ENCODE measurements around the gene ADARB2. TPM values are rescaled to one million over a fixed set of nuclear protein-coding genes. Genes with fewer than 3 reads are reported as not detected.

ADARB2 gene
- total RNA-seq, 1 donor from 2014 or later = 0.37 TPM

DNA sequence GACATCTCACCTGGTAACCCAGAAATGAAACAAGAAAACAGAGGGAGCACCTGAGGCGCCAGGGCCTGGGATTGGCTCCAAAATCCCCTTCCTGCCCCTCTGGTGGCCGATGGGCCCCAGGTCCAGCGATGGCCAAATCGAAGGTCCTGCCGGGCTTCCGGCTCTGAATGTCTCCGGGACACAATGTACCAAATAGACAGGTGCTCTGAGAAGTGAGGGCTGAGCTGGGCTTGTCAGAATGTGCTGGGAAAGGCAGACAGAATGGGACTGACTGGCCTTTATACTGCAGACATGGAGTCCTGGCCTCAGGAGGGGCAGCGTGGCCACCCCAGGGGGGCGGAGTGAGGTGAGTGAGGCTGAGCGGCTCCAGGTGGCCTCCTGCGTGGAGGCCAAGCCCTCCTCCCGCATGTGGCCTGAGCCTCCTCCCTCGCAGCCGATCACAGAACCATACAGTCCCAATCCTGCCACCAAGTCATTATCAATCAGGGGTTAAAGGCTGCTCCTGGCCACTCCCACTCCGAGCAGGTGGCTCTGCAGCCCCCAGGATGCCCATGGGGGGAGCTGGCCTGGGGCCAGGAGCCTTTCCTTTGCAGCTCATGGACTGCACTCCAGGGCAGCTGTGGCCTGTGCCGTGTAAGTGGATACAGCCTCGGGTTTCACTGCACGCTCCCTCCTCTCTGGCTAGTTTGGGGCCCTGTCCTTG lies 185.5 kb downstream of the ADARB2 start:
- intact Hi-C loops (cut with micrococcal nuclease) = no loop called here

DNA sequence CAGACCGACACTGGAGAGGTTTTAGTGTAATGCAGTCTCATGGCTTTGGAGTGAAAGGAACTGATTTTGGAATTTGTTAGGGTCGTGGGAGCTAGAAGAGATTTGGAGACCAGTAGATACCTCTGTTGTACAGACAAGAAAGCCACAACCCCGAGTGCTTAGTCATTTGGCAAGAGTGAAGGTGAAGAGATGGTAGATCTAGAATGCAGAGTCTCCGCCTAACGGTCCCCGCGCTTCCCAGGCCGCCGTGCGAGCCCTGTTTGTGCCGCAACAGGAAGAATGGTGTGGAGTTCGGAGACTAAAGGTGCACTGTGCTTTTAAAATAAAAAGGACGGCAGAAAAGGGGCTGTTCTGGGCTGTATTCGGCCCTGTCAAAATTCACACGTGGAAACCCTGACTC lies 186.7 kb downstream of the ADARB2 start:
- intact Hi-C loops (cut with micrococcal nuclease) = no loop called here

DNA sequence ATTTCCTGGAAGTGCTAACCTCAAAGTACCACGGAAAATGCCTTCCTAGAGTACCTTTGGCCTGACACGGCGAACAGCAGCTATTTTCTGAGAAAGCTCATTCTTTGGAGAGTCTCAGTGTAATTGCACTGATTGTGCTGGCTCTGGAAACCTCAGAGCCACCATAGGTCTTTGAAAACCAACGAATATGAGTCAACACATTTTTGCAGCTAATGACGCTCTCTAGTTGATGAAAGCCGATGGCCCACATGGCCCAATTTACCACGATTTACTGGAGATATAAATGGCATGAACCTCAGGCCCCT lies 187.1 kb downstream of the ADARB2 start:
- intact Hi-C loops (cut with micrococcal nuclease) = no loop called here

DNA sequence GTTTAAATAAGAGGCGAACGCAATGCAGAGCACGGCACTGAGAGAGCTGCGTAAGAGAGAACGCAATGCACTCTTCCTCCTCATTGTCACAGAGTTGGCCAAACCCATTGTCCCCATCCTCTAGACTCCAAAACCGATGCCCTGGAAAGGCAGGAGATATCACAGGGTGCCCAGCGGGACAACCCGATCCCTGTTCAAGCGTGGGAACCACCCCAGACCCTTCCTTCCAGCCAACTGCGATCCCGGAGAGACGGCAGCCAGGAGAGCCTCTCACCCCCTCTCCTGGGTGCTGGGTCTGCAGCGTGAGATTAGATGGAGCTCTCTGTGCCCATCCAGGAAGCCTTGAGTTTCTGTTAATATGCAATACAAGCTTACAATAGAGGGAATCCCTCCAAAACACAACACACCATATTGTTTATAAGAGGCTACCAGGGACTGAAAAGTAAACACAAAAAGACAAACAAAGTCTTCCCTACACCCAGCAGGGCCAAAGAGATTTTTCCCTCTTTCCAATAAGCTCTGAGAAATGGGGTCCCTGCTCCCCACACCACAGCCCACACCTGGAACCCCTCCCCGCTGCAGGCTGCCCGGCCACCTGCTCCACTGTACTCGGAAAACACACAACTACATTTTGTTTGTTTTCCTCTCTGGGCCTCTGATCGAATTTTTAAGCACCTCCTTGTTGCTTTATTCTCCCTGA lies 187.6 kb downstream of the ADARB2 start:
- intact Hi-C loops (cut with micrococcal nuclease) = no loop called here

DNA sequence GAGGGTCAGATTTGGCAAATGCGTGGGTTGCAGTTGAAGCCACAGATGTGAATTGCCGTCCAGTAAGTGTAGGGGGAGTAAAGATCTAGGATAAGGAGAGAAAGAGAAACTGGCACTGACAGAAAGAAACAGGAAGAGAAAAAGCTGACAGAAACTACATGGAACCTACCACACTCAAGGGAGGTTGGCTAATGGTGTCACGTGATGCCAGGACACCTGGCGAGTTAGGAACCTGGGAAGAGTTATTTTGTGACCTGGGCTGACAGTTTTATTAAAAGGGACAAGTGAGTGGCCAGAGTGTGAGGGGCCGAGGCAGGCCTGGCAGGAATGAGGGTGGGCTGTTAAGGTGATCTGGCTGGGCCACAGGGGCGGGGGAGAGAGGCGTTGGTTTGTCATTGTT lies 188.7 kb downstream of the ADARB2 start:
- intact Hi-C loops (cut with micrococcal nuclease) = no loop called here

DNA sequence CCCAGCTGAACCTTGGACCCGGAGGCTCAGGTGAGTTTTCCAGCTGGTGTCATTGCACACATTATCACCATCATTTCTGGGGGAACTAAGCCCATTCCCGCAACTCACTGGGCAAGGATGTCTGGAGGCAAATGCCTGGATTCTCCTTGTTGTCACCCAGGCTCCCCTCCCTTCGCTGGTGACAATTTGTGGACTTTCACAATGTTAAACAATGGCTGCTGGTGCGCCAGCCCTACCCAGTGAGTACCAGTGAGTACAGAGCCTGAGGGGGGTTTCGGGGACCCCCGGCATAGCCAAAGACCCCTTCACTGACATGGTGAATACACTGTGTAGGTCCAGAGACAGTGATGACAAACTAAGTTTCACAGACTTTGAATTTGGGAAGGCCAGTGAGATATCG lies 189.2 kb downstream of the ADARB2 start:
- intact Hi-C loops (cut with micrococcal nuclease) = no loop called here

DNA sequence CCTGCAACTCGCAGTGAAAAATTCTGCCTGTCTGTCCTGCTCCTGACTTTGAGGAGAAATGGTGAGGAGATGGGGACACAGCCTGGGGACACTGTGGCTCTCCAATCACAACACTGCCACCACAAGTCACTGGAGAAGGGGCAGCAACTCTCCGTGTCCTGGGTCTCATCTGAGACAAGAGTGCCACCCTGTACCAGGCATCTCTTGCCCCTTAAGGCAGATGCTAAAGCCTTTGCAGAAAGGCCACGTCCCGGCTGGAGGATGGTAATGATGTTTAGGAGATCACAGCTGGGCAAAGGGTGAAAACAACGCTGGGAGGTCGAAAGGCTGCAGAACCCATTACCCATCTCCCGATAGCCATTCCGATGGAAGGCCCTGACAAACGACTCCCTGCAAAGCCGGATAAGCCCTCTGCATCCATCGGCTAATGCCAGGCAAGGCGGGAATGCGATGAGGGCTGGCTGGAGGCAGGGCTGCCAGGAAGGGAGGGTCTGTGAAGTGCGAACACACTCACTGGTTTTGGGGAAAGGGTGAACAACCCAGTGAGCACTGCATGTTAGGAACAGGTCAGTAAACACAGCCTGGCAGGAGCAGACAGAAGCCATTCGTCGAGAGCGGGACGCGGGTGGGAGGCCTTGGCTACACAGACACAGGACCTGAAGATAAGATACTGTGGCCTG lies 190.8 kb downstream of the ADARB2 start:
- intact Hi-C loops (cut with micrococcal nuclease) = no loop called here

DNA sequence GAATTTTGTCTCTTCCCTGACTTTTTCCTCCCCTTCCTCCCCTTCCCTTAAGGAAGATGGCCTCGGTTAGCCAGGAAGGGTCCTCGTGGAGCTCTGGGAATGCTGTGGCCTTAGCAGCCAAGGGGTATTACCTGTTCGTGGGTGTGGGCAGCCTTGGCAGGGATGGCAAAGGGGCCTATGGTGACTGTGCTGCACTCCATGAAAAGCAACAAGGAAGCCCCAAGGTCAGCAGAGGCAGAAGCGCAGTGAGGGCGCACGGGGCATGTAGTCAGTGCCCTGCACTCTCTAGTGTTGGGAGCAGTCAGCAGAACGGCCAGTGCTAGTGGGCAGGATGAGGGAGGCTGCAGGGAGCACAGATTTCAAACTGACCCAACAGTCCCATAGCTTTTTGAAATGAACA lies 191.8 kb downstream of the ADARB2 start:
- intact Hi-C loops (cut with micrococcal nuclease) = no loop called here

DNA sequence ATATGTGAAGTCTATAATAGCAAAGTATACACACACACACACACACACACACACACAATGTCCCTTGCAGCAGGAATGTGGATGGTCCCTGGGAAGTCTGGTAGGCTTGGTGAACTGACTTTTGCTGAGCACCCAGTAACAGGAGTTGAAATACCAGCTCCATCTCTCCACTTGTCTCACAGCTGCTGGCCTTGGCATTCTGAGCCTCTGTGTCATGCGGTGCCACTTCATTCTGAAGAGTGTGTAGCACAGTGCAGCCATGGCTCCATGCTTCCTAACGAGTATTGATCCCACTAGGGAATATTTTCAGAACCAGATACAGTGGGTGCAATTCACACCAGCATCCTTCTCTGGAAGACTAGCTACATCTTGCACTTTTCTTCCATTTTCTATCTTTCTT lies 192.4 kb downstream of the ADARB2 start:
- intact Hi-C loops (cut with micrococcal nuclease) = no loop called here

DNA sequence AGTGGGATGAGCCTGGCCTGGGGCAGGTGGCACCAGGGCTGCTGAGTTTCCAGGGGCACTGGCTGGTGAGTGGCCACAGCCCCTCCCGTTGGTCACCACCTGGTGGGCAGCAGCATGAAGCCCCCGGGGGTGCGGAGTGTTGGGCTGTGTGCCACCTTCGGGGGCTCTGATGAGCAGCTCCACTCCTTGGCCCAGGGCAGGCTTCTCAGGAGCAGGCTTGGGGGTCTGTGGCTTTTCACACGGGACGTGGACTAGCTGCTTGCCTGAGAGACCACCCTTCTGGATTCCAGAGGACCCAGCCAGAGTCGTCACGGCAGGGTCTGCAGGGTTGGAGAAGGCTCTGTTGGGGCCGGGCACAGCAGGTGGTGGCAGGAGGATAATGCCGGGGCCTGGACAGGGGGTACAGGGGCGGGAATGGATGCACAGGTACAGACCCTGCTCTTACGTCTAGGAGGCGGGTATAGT lies 193.1 kb downstream of the ADARB2 start:
- intact Hi-C loops (cut with micrococcal nuclease) = no loop called here

DNA sequence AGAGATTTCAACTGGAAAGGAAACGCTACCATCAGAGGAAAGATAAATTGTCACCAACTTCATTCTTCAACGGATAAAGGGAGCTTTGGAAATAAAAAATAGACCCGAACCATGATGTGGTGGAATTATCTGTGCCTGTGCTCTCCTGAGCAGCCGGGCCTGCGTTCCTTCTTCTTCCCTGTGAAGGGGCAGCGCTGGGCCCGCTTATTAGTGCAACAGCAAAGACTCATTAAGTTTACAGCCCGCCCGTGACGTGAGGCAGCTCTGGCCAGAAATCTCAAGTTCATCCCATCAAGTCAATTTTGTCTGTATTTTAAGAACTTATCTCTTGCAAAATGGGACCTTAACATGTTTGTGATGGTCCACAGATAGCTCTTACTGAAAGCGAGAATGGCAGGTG lies 193.7 kb downstream of the ADARB2 start:
- intact Hi-C loops (cut with micrococcal nuclease) = no loop called here

DNA sequence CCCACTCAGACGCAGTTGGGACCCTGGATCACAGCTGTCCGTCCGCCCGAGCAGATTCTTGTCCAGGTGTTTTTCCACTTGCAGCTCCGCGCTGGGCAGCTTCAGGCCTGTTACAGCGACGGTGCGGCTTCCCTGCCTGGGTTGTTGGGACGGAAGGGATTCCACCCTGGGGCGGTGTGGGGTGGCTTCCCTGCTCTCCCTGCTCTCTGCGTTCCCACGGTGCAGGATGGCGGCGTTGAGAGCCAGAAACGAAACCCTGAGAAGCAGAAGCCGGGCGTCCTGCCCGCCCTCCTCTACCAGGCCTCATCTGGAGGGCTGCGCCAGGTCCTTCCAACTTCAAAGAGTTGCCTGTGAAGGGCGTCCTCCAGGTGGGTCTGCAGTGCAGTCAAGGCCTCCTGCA lies 194.4 kb downstream of the ADARB2 start:
- intact Hi-C loops (cut with micrococcal nuclease) = no loop called here

DNA sequence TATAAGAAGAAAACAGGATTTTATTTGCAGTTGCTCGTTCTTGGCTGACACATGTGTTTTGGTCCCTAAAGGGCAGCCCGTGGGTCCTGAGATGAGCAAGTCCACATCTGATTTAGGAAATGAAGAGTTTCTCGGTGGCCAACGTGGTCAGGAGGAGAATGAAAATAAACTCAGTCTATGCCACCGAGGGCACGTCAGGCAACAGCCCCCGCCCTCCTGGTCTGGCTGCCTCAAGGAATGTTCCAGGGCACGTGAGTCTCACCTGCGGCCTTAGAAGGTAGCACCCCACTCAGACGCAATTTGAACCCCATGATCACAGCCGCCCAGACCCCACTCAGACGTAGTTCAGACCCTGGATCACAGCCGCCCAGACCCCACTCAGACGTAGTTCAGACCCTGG lies 197.2 kb downstream of the ADARB2 start:
- intact Hi-C loops (cut with micrococcal nuclease) = no loop called here

DNA sequence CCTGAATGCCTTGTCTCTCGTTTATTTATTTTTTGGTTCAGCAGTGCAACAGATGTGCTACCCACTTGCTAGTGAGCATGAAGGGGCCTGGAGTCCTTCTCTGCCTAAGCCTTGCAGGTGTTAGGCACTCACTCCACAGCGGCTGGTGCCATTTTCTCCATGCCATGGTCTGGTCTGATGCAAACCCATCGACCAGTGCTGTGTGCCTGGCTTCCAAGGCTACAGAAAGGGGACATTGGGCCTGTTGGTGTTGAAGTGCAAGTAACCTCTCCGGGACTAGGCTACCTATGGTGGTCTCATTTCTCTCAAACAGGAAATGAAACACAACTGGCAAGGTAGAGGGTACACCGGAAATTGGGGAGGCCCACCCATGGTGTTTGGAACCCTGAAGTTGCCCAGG lies 198.1 kb downstream of the ADARB2 start:
- intact Hi-C loops (cut with micrococcal nuclease) = loop anchor here (5.0 kb wide), 1 partner anchor 1033 kb away; no protein-coding TSS in a partner anchor

DNA sequence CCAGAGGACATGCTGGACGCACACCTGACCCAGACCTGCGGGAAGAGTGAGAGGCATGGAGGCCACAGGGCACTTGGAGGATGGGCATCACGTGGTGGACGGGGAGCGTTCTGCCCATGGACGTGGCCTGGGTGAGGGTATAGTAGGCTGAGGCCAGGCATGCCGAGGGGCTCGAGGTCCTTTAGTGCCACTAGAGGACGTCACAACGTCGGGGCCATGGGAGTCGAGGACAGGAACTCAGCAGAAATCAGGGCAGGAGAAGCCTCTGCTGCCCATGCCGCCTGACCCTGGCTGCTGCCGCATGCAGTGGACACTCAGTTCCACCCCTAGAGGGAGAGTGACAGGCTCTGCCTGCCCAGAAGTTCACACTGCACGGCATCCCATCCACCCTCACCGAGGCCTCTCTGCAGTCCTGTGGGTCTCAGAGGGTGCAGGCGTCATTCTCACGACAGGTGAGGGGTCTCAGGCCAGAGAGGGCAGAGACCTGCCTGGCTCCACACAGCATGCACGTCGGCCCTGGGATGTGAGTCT lies 198.7 kb downstream of the ADARB2 start:
- intact Hi-C loops (cut with micrococcal nuclease) = loop anchor here (5.0 kb wide), 1 partner anchor 1034 kb away; no protein-coding TSS in a partner anchor

DNA sequence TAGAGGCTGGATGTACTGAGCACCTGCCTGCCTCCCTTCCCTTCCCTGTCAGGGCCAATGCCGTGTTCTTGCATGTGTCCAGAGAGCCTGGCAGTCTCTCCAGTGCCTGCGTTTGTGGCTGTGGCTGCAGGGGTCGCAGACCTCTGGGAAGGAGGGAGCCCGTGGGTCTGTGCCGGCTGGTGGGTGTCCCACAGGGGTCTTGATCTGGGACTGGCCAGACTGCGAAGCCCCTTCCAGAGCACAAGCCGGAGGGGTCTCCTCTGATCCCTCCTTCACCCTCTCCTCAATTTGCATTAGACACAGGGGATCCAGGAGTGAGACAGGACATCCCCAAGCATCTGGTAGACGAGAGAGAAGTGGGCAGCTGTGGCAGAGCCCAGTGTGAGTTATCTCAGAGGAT lies 199.2 kb downstream of the ADARB2 start:
- intact Hi-C loops (cut with micrococcal nuclease) = loop anchor here (5.0 kb wide), 1 partner anchor 1034 kb away; no protein-coding TSS in a partner anchor

DNA sequence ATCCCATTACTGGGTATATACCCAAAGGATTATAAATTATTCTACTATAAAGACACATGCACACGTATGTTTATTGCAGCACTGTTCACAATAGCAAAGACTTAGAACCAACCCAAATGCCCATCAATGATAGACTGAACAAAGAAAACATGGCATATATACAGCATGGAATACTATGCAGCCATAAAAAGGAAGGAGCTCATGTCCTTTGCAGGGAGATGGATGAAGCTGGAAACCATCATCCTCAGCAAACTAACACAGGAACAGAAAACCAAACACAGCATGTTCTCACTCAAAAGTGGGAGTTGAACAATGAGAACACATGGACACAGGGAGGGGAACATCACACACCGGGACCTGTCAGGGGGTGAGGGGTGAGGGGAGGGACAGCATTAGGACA lies 199.9 kb downstream of the ADARB2 start:
- intact Hi-C loops (cut with micrococcal nuclease) = loop anchor here (5.0 kb wide), 1 partner anchor 1035 kb away; no protein-coding TSS in a partner anchor

DNA sequence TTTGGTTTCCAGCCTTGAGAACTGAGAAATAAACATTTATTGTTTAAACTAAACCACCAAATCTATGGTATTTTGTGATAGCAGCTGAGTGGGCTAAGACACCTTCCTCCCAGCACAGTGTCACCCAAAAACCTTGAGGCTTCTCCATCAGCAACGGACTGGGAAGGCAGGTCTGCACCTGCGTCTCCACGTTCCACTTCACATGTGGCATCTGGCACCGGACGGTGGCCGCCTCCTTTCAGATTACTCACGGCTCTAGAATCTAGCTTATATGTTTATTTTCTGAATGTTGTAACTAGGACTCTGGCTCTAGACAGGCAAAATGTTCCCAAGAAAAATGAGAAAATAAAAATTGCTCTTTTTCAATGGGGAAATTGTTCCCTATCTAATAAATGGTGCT lies 201.0 kb downstream of the ADARB2 start:
- intact Hi-C loops (cut with micrococcal nuclease) = loop anchor here (5.0 kb wide), 1 partner anchor 1036 kb away; no protein-coding TSS in a partner anchor

DNA sequence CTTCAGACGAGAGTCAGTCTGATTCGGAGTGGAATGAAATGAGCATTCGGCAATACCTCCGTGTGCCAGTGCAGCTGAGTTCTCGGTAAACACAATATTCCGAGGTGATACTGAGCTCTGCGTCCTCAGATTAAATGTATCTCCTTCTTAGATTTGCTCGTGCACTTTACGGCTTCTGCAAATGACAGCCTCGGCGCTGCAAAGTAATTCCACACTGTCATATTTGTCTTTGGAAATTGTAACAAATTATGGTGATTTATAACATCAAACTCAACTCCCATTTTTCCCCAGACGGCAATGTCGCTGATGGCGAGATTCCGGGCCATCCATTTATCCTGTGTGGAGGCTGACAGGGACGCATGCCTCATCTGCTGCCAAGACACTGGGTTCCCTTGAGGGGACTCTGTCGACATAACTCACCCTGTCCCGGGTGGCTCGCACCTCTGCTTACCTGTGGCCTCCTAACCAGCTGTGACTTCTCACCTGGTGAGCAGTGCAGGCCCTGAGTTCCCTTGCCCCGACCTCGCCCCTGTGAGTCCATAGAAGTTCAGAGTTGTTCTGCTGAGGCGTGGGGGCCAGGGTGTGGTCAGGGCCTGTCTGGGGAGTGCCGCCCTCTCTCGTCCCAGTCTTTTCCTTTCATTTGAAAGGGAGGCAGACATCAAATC lies 201.9 kb downstream of the ADARB2 start:
- intact Hi-C loops (cut with micrococcal nuclease) = loop anchor here (5.0 kb wide), 1 partner anchor 1037 kb away; no protein-coding TSS in a partner anchor

DNA sequence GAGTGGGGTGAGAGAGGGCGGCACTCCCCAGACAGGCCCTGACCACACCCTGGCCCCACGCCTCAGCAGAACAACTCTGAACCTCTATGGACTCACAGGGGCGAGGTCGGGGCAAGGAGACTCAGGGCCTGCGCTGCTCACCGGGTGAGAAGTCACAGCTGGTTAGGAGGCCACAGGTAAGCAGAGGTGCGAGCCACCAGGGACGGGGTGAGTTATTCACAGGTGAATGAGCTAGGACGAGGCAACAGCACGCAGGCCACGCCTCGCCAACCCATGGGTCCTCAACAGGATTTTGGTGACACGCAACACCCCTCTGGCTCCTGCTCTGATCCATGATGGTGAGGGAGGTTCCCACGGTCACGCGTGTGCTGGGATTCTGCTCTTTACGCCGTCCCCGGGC lies 202.5 kb downstream of the ADARB2 start:
- intact Hi-C loops (cut with micrococcal nuclease) = loop anchor here (5.0 kb wide), 1 partner anchor 1037 kb away; no protein-coding TSS in a partner anchor

DNA sequence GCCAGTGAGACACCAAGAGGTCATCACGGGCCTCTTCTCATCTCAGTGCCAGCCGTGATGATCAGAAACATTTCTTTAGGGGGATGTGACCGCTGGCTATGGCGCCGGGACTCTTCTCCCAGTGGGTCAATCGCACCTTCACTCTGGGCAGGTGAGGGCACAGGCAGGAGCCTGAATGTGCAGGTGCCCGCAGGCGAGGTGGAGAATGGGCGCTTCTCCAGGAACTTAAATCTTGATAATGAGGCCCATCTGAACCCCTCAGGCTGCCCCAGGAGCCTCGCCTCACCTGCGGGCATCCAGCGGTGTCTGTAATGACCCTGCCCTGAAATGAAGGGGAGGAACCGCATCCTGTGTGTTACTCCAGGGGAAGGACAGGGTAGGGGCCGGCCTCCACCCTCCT lies 204.7 kb downstream of the ADARB2 start:
- intact Hi-C loops (cut with micrococcal nuclease) = no loop called here
